ENCODE results near the gene SERPINB6. TPM values are rescaled to one million over a fixed set of nuclear protein-coding genes. Genes with fewer than 3 reads are reported as not detected.
A peak's percentile ranks its signal among the peaks of the same experiment; 100 is the strongest.

SERPINB6 gene
- total RNA-seq, 4 donors from 2014 or later = 84.9 to 266 (median 203) TPM

GRCh38 chr6:2992330-2992979 is 21.1 kb upstream of the SERPINB6 start:
- Histone ChIP-seq H3K27me3 (no peaks in the 10 kb centered on the region), H3K4me3 (no peak overlapping the region), H3K9me3 (no peaks in the 10 kb centered on the region), H3K36me3 (no peaks in the 10 kb centered on the region), H3K27ac (no peak overlapping the region), H3K4me1 (peaks cover under 1% of the 10 kb centered on the region in 2 donors)
- intact Hi-C loops (cut with DNase I; ENCODE audit: low total_unique reads) = loop anchor here (5.0 kb wide), 1 partner anchor 75 kb away; the partner anchor contains the start of gene RIPK1
- no peak for DNase-seq
- TF ChIP-seq, protein P1, sequence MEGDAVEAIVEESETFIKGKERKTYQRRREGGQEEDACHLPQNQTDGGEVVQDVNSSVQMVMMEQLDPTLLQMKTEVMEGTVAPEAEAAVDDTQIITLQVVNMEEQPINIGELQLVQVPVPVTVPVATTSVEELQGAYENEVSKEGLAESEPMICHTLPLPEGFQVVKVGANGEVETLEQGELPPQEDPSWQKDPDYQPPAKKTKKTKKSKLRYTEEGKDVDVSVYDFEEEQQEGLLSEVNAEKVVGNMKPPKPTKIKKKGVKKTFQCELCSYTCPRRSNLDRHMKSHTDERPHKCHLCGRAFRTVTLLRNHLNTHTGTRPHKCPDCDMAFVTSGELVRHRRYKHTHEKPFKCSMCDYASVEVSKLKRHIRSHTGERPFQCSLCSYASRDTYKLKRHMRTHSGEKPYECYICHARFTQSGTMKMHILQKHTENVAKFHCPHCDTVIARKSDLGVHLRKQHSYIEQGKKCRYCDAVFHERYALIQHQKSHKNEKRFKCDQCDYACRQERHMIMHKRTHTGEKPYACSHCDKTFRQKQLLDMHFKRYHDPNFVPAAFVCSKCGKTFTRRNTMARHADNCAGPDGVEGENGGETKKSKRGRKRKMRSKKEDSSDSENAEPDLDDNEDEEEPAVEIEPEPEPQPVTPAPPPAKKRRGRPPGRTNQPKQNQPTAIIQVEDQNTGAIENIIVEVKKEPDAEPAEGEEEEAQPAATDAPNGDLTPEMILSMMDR (IDR thresholded peaks at IDR 0.05) = no peak
- no peak for TF ChIP-seq POLR2A (IDR thresholded peaks at IDR 0.05)

- Histone ChIP-seq H3K36me3 (no peaks in the 10 kb centered on the region), H3K4me3 (peak overlapping the region; percentile 51 to 69), H3K27me3 (no peaks in the 10 kb centered on the region), H3K4me1 (peaks cover 4 to 6% of the 10 kb centered on the region in 2 donors), H3K27ac (peak overlapping the region; percentile 92 to 99), H3K9me3 (no peaks in the 10 kb centered on the region)
- intact Hi-C loops (cut with DNase I; ENCODE audit: low total_unique reads) = loop anchor here (5.0 kb wide), 1 partner anchor 76 kb away; the partner anchor contains the start of gene RIPK1
- no peak for DNase-seq
- no peak for TF ChIP-seq POLR2A (IDR thresholded peaks at IDR 0.05)
- TF ChIP-seq, protein P1 (IDR thresholded peaks at IDR 0.05) = no peak
These were observed 19.7 kb upstream of the SERPINB6 start for GRCh38 chr6:2990932-2991506.

DNA sequence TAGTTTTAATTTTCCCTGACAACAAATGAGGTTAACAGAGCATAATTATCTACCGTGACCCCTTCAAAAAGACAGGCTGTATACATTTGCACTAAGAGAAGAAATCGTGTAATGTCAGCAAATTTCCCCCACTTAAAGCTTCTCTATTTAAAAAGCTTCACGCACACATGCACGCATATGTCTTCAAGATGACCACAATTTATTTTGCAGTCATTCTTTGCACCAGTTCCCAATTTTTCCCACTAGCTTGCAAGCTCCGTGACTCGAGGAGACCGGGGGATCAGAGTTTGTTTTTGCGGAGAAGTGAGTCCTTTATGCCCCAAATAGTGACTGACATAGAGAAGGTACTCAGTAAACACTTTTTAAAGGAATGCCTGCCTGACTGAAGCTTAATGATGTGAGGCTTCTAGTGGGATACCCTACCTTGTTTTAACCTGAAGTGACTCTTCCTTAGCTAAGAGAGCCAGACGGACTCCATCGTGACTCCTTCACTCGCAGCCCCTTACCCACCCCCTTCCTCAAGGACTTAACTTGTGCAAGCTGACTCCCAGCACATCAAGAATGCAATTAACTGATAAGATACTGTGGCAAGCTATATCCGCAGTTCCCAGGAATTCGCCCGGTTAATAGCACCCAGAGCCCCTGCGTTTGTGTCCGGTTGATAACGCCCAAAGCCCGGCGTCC is 19.0 kb upstream of the SERPINB6 start:
- Histone ChIP-seq H3K9me3 (no peaks in the 10 kb centered on the region), H3K27me3 (no peaks in the 10 kb centered on the region), H3K36me3 (no peaks in the 10 kb centered on the region), H3K27ac (peak overlapping the region; percentile 92 to 99), H3K4me3 (peak overlapping the region; percentile 51 to 69), H3K4me1 (peaks cover 4 to 6% of the 10 kb centered on the region in 2 donors)
- intact Hi-C loops (cut with DNase I; ENCODE audit: low total_unique reads) = loop anchor here (5.0 kb wide), 1 partner anchor 77 kb away; the partner anchor contains the start of gene RIPK1
- DNase-seq = peak in 1 of 2 donors; percentile 53
- no peak for TF ChIP-seq POLR2A (IDR thresholded peaks at IDR 0.05)
- TF ChIP-seq, protein P1 (IDR thresholded peaks at IDR 0.05) = no peak

- TF ChIP-seq, protein P1 (IDR thresholded peaks at IDR 0.05) = peak in 1 of 4 experiments; percentile 4
- TF ChIP-seq POLR2A (IDR thresholded peaks at IDR 0.05) = peak; percentile 68 to 81
- Histone ChIP-seq H3K4me1 (peaks cover 4 to 6% of the 10 kb centered on the region in 2 donors), H3K27me3 (no peaks in the 10 kb centered on the region), H3K36me3 (no peaks in the 10 kb centered on the region), H3K27ac (peak overlapping the region; percentile 92 to 99), H3K9me3 (no peaks in the 10 kb centered on the region), H3K4me3 (peak overlapping the region; percentile 51 to 69)
- peak; percentile 81 to 94 for DNase-seq
- intact Hi-C loops (cut with DNase I; ENCODE audit: low total_unique reads) = loop anchor here (5.0 kb wide), 1 partner anchor 78 kb away; the partner anchor contains the start of gene RIPK1
These were observed 18.2 kb upstream of the SERPINB6 start for GRCh38 chr6:2989332-2990247.

Measured in uterus (tissue), 4 donors.